HepG2 (cell line): Measurements from ENCODE around the gene ITGA6. TPM values are rescaled to one million over a fixed set of nuclear protein-coding genes. Genes with fewer than 3 reads are reported as not detected.
A peak's percentile ranks its signal among the peaks of the same experiment; 100 is the strongest.

Experiments
- ASH2L ChIP-seq: fragments of 300-600, 200-600 bp; sonication (generic); IDR thresholded peaks from 2 replicates; pipeline ENCODE4 v1.7.0; 2017; ENCODE audit warnings: low read depth, mild to moderate bottlenecking, moderate library complexity, mixed read lengths, low read length; ENCODE audit not compliant: insufficient read length
- BORCS8-MEF2B ChIP-seq: sonication (generic); formaldehyde crosslinking; IDR thresholded peaks from 2 replicates; pipeline ENCODE4 v1.8.0; 2022; ENCODE audit warnings: mild to moderate bottlenecking, missing genetic modification reagents
- BRCA1 ChIP-seq: sonication (generic); formaldehyde crosslinking; IDR thresholded peaks from 2 replicates; pipeline ENCODE4 v1.4.0; 2020; ENCODE audit warnings: missing genetic modification reagents
- FOXK1 ChIP-seq: sonication (generic); formaldehyde crosslinking; IDR thresholded peaks from 2 replicates; pipeline ENCODE4 v1.4.0; 2020; ENCODE audit warnings: low read depth, missing genetic modification reagents, borderline replicate concordance
- GZF1 ChIP-seq: sonication (generic); formaldehyde crosslinking; IDR thresholded peaks from 2 replicates; pipeline ENCODE4 v1.5.1; 2020; ENCODE audit warnings: mild to moderate bottlenecking, missing genetic modification reagents
- NRL ChIP-seq: sonication (generic); formaldehyde crosslinking; IDR thresholded peaks from 2 replicates; pipeline ENCODE4 v1.5.0; 2020; ENCODE audit warnings: missing genetic modification reagents, mild to moderate bottlenecking, moderate library complexity, borderline replicate concordance
- PHB2 ChIP-seq: fragments of 450-650 bp; IDR thresholded peaks from 2 replicates; pipeline ENCODE4 v1.6.1; 2018; ENCODE audit not compliant: partially characterized antibody
- SIN3B ChIP-seq: fragments of 150-350 bp; IDR thresholded peaks from 2 replicates; pipeline ENCODE4 v1.6.1; 2014; ENCODE audit warnings: low read length
- WIZ ChIP-seq: sonication (generic); formaldehyde crosslinking; IDR thresholded peaks from 2 replicates; pipeline ENCODE4 v1.5.1; 2020; ENCODE audit warnings: mild to moderate bottlenecking, missing genetic modification reagents
- ZC3H4 ChIP-seq: sonication (generic); formaldehyde crosslinking; IDR thresholded peaks from 2 replicates; pipeline ENCODE4 v1.4.0; 2020; ENCODE audit warnings: missing genetic modification reagents, borderline replicate concordance
- ZFP82 ChIP-seq: sonication (generic); formaldehyde crosslinking; IDR thresholded peaks from 2 replicates; pipeline ENCODE4 v1.5.1; 2020; ENCODE audit warnings: mild to moderate bottlenecking, missing genetic modification reagents, borderline replicate concordance
- ZNF12 ChIP-seq: sonication (generic); formaldehyde crosslinking; IDR thresholded peaks from 2 replicates; pipeline ENCODE4 v1.5.0; 2020; ENCODE audit warnings: missing genetic modification reagents
- ZNF558 ChIP-seq: sonication (generic); formaldehyde crosslinking; IDR thresholded peaks from 2 replicates; pipeline ENCODE4 v1.9.0; 2022; ENCODE audit warnings: mild to moderate bottlenecking, missing genetic modification reagents, borderline replicate concordance
- ZNF775 ChIP-seq: sonication (generic); formaldehyde crosslinking; IDR thresholded peaks from 2 replicates; pipeline ENCODE4 v1.4.0; 2020; ENCODE audit warnings: missing genetic modification reagents, mild to moderate bottlenecking, moderate library complexity, borderline replicate concordance
- ZNF891 ChIP-seq: sonication (generic); formaldehyde crosslinking; IDR thresholded peaks from 2 replicates; pipeline ENCODE4 v1.5.0; 2020; ENCODE audit warnings: mild to moderate bottlenecking, missing genetic modification reagents
- ZSCAN12 ChIP-seq: sonication (generic); formaldehyde crosslinking; IDR thresholded peaks from 2 replicates; pipeline ENCODE4 v1.9.0; 2021; ENCODE audit warnings: mild to moderate bottlenecking, missing genetic modification reagents
- polyA plus RNA-seq, 8 experiments: library from polyadenylated mRNA; depleted of rRNA in 3 of 8; stranded (reverse) in 7 of 8; unstranded in 1 of 8; fragments of >200 nt; fragmentation: Illumina TruSeq in 4 of 8; extraction: Trizol in 4 of 8; gene quantifications; 2 replicates each; pipeline versions ENCODE4 v1.2.1 to v1.2.3, GENCODE V29; 2011 to 2016; ENCODE audit warnings: low read depth in 4 of 8, missing spikeins in 1 of 8, mixed read lengths in 1 of 8; ENCODE audit not compliant: insufficient read depth in 1 of 8
- total RNA-seq, 5 experiments: library from RNA; depleted of rRNA; stranded (reverse); fragments of >200 nt; fragmentation: Illumina TruSeq; extraction: Trizol; gene quantifications; 2 replicates each; pipeline ENCODE4 v1.2.3, GENCODE V29; 2016; ENCODE audit warnings: low read depth in 1 of 5
- TF ChIP-seq, protein P1 (sequence below): sonication (generic); formaldehyde crosslinking; IDR thresholded peaks from 2 replicates; pipeline ENCODE4 v1.4.0; 2020; ENCODE audit warnings: missing genetic modification reagents
- TF ChIP-seq, protein P2 (sequence below): IDR thresholded peaks from 2 replicates; pipeline ENCODE4 v1.6.1; 2012; ENCODE audit warnings: inconsistent platforms
- TF ChIP-seq, protein P3 (sequence below): sonication (generic); formaldehyde crosslinking; IDR thresholded peaks from 2 replicates; pipeline ENCODE4 v1.4.0; 2020; ENCODE audit warnings: mild to moderate bottlenecking, missing genetic modification reagents
- TF ChIP-seq, protein P4 (sequence below): sonication (generic); formaldehyde crosslinking; IDR thresholded peaks from 2 replicates; pipeline ENCODE4 v1.5.1; 2020; ENCODE audit warnings: mild to moderate bottlenecking, moderate library complexity, missing genetic modification reagents
- TF ChIP-seq, protein P5 (sequence below): sonication (generic); formaldehyde crosslinking; IDR thresholded peaks from 2 replicates; pipeline ENCODE4 v1.4.0; 2020; ENCODE audit warnings: missing genetic modification reagents
- TF ChIP-seq, protein P6 (sequence below): sonication (generic); formaldehyde crosslinking; IDR thresholded peaks from 2 replicates; pipeline ENCODE4 v1.5.0; 2020; ENCODE audit warnings: missing genetic modification reagents

ITGA6 gene
- total and polyA plus RNA-seq, 2 of the 13 experiments (the other 11 are each of a cell fraction or from before 2014, with no cell fraction given), result 24.0 to 92.5 TPM

DNA sequence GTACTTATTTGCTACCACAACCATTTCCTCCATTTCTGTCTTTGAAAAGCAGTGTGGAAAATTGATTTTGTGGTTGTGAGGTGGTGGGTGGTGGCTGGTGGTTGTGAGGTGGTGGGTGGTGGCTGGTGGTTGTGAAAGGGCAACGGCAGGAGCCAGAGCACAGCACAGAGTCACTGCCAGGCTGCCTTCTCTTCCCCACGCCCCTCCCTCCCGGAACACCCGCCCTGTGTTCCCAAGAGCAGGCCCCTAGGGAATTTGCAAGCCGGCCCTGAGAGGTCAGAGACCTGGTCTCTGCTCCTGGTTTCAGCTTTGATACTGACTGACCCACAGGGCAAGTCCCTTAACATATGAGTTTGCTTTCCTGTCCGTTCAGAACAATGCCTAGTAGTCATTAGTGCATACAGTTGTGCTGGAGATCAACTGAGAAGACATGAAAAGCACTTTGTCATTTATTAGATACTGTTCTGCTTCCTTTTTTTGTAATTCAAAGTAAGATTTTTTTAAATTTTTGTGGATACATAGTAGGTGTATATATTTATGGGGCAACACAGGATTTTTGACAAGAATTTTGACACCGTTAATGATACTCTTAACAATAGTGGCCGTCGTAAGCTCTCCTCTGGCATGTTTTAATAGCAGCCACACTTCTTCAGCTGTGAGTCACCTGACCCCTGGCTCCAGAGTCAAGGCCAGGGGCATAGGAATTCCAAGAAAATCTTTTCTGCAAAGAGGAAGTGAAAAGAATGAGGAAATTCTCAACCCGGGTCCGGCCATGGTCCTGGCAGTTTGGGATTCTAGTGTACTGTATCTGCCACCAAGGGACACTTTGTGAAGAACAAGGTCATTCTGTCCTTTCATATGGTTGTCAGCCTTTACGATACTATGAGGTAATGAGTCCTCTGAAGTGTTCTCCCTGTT, 53.2 kb downstream of the ITGA6 start (continued):
- TF ChIP-seq, protein P1, sequence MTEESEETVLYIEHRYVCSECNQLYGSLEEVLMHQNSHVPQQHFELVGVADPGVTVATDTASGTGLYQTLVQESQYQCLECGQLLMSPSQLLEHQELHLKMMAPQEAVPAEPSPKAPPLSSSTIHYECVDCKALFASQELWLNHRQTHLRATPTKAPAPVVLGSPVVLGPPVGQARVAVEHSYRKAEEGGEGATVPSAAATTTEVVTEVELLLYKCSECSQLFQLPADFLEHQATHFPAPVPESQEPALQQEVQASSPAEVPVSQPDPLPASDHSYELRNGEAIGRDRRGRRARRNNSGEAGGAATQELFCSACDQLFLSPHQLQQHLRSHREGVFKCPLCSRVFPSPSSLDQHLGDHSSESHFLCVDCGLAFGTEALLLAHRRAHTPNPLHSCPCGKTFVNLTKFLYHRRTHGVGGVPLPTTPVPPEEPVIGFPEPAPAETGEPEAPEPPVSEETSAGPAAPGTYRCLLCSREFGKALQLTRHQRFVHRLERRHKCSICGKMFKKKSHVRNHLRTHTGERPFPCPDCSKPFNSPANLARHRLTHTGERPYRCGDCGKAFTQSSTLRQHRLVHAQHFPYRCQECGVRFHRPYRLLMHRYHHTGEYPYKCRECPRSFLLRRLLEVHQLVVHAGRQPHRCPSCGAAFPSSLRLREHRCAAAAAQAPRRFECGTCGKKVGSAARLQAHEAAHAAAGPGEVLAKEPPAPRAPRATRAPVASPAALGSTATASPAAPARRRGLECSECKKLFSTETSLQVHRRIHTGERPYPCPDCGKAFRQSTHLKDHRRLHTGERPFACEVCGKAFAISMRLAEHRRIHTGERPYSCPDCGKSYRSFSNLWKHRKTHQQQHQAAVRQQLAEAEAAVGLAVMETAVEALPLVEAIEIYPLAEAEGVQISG (CRISPR knock-in tag), result peak; percentile 39; the same call in 1 of the 2 replicates
- TF ChIP-seq SIN3B (no peak), ASH2L (peak; percentile 85), BORCS8-MEF2B (CRISPR knock-in tag) (peak; percentile 54; the same call in 1 of the 2 replicates), ZNF775 (no peak), ZNF12 (CRISPR knock-in tag) (no peak), FOXK1 (CRISPR knock-in tag) (no peak), ZSCAN12 (CRISPR knock-in tag) (no peak), ZFP82 (CRISPR knock-in tag) (0 out of 2 replicates have a peak, but pooled peaks have one; percentile 22), PHB2 (no peak), BRCA1 (CRISPR knock-in tag) (no peak), GZF1 (no peak), ZC3H4 (CRISPR knock-in tag) (no peak), ZNF891 (no peak), NRL (CRISPR knock-in tag) (no peak), ZNF558 (CRISPR knock-in tag) (no peak), WIZ (CRISPR knock-in tag) (no peak)
- TF ChIP-seq, protein P2, sequence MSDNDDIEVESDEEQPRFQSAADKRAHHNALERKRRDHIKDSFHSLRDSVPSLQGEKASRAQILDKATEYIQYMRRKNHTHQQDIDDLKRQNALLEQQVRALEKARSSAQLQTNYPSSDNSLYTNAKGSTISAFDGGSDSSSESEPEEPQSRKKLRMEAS, result peak; percentile 50; the same call in 1 of the 2 replicates
- TF ChIP-seq, protein P3, sequence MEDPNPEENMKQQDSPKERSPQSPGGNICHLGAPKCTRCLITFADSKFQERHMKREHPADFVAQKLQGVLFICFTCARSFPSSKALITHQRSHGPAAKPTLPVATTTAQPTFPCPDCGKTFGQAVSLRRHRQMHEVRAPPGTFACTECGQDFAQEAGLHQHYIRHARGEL (CRISPR knock-in tag), result no peak
- TF ChIP-seq, protein P4, sequence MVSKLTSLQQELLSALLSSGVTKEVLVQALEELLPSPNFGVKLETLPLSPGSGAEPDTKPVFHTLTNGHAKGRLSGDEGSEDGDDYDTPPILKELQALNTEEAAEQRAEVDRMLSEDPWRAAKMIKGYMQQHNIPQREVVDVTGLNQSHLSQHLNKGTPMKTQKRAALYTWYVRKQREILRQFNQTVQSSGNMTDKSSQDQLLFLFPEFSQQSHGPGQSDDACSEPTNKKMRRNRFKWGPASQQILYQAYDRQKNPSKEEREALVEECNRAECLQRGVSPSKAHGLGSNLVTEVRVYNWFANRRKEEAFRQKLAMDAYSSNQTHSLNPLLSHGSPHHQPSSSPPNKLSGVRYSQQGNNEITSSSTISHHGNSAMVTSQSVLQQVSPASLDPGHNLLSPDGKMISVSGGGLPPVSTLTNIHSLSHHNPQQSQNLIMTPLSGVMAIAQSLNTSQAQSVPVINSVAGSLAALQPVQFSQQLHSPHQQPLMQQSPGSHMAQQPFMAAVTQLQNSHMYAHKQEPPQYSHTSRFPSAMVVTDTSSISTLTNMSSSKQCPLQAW (CRISPR knock-in tag), result no peak; the same call in 1 of the 2 replicates
- TF ChIP-seq, protein P5, sequence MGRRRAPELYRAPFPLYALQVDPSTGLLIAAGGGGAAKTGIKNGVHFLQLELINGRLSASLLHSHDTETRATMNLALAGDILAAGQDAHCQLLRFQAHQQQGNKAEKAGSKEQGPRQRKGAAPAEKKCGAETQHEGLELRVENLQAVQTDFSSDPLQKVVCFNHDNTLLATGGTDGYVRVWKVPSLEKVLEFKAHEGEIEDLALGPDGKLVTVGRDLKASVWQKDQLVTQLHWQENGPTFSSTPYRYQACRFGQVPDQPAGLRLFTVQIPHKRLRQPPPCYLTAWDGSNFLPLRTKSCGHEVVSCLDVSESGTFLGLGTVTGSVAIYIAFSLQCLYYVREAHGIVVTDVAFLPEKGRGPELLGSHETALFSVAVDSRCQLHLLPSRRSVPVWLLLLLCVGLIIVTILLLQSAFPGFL (CRISPR knock-in tag), result no peak
- TF ChIP-seq, protein P6, sequence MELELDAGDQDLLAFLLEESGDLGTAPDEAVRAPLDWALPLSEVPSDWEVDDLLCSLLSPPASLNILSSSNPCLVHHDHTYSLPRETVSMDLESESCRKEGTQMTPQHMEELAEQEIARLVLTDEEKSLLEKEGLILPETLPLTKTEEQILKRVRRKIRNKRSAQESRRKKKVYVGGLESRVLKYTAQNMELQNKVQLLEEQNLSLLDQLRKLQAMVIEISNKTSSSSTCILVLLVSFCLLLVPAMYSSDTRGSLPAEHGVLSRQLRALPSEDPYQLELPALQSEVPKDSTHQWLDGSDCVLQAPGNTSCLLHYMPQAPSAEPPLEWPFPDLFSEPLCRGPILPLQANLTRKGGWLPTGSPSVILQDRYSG, result no peak
